ENCODE data around the gene RABGEF1. TPM values are rescaled to one million over a fixed set of nuclear protein-coding genes. Genes with fewer than 3 reads are reported as not detected.
"Not testable (repeated sequence)": the region's sequence is repeated elsewhere in the genome, so short reads cannot be mapped to it uniquely, and the experiment has no call there.

The RABGEF1 gene
- total RNA-seq, 6 experiments from 2014 or later = 38.6 to 45.3 (median 42.5) TPM

GRCh38 chr7:66841898-66842297 lies 101.4 kb downstream of the RABGEF1 start:
- Mint-ChIP-seq H3K4me3 (no peak overlapping the region), H3K27me3 (ENCODE audit: insufficient read depth) (peaks cover 6% of the 10 kb centered on the region), H3K27ac (no peak overlapping the region), H3K9me3 (no peaks in the 10 kb centered on the region), H3K36me3 (ENCODE audit: low read depth) (0 out of 2 replicates have a peak, but pooled peaks cover 5% of the 10 kb centered on the region), H3K4me1 (ENCODE audit: low read depth) (peaks cover 12% of the 10 kb centered on the region)
- DNase-seq = no peak
- TF ChIP-seq CTCF (IDR thresholded peaks at IDR 0.05) = no peak

- DNase-seq; H3K36me3 Mint-ChIP-seq (ENCODE audit: low read depth); H3K9me3 Mint-ChIP-seq; H3K27me3 Mint-ChIP-seq (ENCODE audit: insufficient read depth): not testable (repeated sequence)
- peaks cover 19% of the 10 kb centered on the region for H3K4me1 Mint-ChIP-seq (ENCODE audit: low read depth)
- peak overlapping the region; percentile 100; the same call in 1 of the 2 replicates for H3K27ac Mint-ChIP-seq
- H3K4me3 Mint-ChIP-seq = peak overlapping the region; percentile 96
Measured at GRCh38 chr7:66843492-66843891, 103.0 kb downstream of the RABGEF1 start.

GRCh38 chr7:66844552-66845378 lies 104.2 kb downstream of the RABGEF1 start:
- peak; percentile 62 for TF ChIP-seq CTCF (IDR thresholded peaks at IDR 0.05)
- H3K4me3 Mint-ChIP-seq = peak overlapping the region; percentile 96
- H3K27ac Mint-ChIP-seq = peak overlapping the region; percentile 100
- H3K4me1 Mint-ChIP-seq (ENCODE audit: low read depth) = peaks cover 20% of the 10 kb centered on the region
- DNase-seq = peak; percentile 98
- H3K36me3 Mint-ChIP-seq (ENCODE audit: low read depth) = 0 out of 2 replicates have a peak, but pooled peaks cover 4% of the 10 kb centered on the region
- peaks cover 4% of the 10 kb centered on the region for H3K27me3 Mint-ChIP-seq (ENCODE audit: insufficient read depth)
- H3K9me3 Mint-ChIP-seq = no peaks in the 10 kb centered on the region

GRCh38 chr7:66845379-66846095 lies 105.0 kb downstream of the RABGEF1 start:
- Mint-ChIP-seq H3K27me3 (ENCODE audit: insufficient read depth) (peaks cover 4% of the 10 kb centered on the region), H3K27ac (peak overlapping the region; percentile 100), H3K9me3 (no peaks in the 10 kb centered on the region), H3K4me3 (peak overlapping the region; percentile 96), H3K4me1 (ENCODE audit: low read depth) (peaks cover 20% of the 10 kb centered on the region), H3K36me3 (ENCODE audit: low read depth) (0 out of 2 replicates have a peak, but pooled peaks cover 4% of the 10 kb centered on the region)
- DNase-seq = no peak
- TF ChIP-seq CTCF (IDR thresholded peaks at IDR 0.05) = no peak

GRCh38 chr7:66846096-66846445 lies 105.5 kb downstream of the RABGEF1 start:
- not testable (repeated sequence) for H3K36me3 Mint-ChIP-seq (ENCODE audit: low read depth); H3K27me3 Mint-ChIP-seq (ENCODE audit: insufficient read depth); DNase-seq; H3K9me3 Mint-ChIP-seq
- Mint-ChIP-seq H3K4me1 (ENCODE audit: low read depth) (peaks cover 20% of the 10 kb centered on the region), H3K27ac (peak overlapping the region; percentile 100), H3K4me3 (peak overlapping the region; percentile 96)

- H3K4me1 Mint-ChIP-seq (ENCODE audit: low read depth) = peaks cover 20% of the 10 kb centered on the region
- not testable (repeated sequence) for H3K27me3 Mint-ChIP-seq (ENCODE audit: insufficient read depth); DNase-seq; H3K4me3 Mint-ChIP-seq; H3K36me3 Mint-ChIP-seq (ENCODE audit: low read depth); H3K9me3 Mint-ChIP-seq
- peak overlapping the region; percentile 77; the same call in 1 of the 2 replicates for H3K27ac Mint-ChIP-seq
Measured at GRCh38 chr7:66847523-66847855, 107.0 kb downstream of the RABGEF1 start.

Data from HFFc6 (cell line).